ENCODE results near the gene ZNF597. TPM values are rescaled to one million over a fixed set of nuclear protein-coding genes. Genes with fewer than 3 reads are reported as not detected.

The ZNF597 gene
- total and polyA plus RNA-seq, 7 donors: 0.63 to 1.7 (median 1.1) TPM

- H3K36me3 ChIP-seq (ENCODE audit: insufficient read depth in 1 of 2, low read depth in 1 of 2): peaks cover 26 to 80% of the 10 kb centered on the region in 2 donors
- intact Hi-C loops (cut with DNase I): no loop called here
- ATAC-seq (no peak), DNase-seq (no peak)
- no peaks in the 10 kb centered on the region for H3K9me3 ChIP-seq
- no peak overlapping the region for H3K27ac ChIP-seq
- H3K4me3 ChIP-seq: no peak overlapping the region
- WGBS, 3 donors: 76 to 85% (median 81%) methylated on average over 30 of the region's 30 CpGs
- TF ChIP-seq CTCF (IDR thresholded peaks at IDR 0.05): no peak
- H3K4me1 ChIP-seq: peaks cover 6% of the 10 kb centered on the region
- H3K27me3 ChIP-seq (ENCODE audit: insufficient read depth in 3 of 3, low read length in 2 of 3): no peaks in the 10 kb centered on the region
Observed at GRCh38 chr16:3484318-3485096, 41.2 kb upstream of the ZNF597 start.

- DNase-seq (no peak), ATAC-seq (no peak)
- intact Hi-C loops (cut with DNase I): no loop called here
Observed at GRCh38 chr16:3482659-3483241, 39.4 kb upstream of the ZNF597 start.

GRCh38 chr16:3481696-3482658 lies 38.7 kb upstream of the ZNF597 start:
- no peak overlapping the region for H3K27ac ChIP-seq
- WGBS, 3 donors: 91 to 95% (median 94%) methylated on average over 28 to 32 of the region's 32 CpGs
- DNase-seq (no peak), ATAC-seq (no peak)
- H3K9me3 ChIP-seq: no peaks in the 10 kb centered on the region
- intact Hi-C loops (cut with DNase I): no loop called here
- no peak overlapping the region for H3K4me3 ChIP-seq
- no peak for TF ChIP-seq CTCF (IDR thresholded peaks at IDR 0.05)
- H3K27me3 ChIP-seq (ENCODE audit: insufficient read depth in 3 of 3, low read length in 2 of 3): no peaks in the 10 kb centered on the region
- H3K4me1 ChIP-seq: peaks cover 6% of the 10 kb centered on the region
- peaks cover 26 to 75% of the 10 kb centered on the region in 2 donors for H3K36me3 ChIP-seq (ENCODE audit: insufficient read depth in 1 of 2, low read depth in 1 of 2)

More at GRCh38 chr16:3482659-3483241, 39.4 kb upstream of the ZNF597 start:
- H3K9me3 ChIP-seq: no peaks in the 10 kb centered on the region
- no peak overlapping the region for H3K4me3 ChIP-seq
- H3K27me3 ChIP-seq (ENCODE audit: insufficient read depth in 3 of 3, low read length in 2 of 3): no peaks in the 10 kb centered on the region
- H3K4me1 ChIP-seq: peaks cover 6% of the 10 kb centered on the region
- peaks cover 26 to 82% of the 10 kb centered on the region in 2 donors for H3K36me3 ChIP-seq (ENCODE audit: insufficient read depth in 1 of 2, low read depth in 1 of 2)
- WGBS, 3 donors: 90 to 94% (median 91%) methylated on average over 18 of the region's 18 CpGs
- H3K27ac ChIP-seq: no peak overlapping the region
- no peak for TF ChIP-seq CTCF (IDR thresholded peaks at IDR 0.05)

- Histone ChIP-seq H3K27me3 (ENCODE audit: insufficient read depth in 3 of 3, low read length in 2 of 3) (no peaks in the 10 kb centered on the region), H3K9me3 (no peaks in the 10 kb centered on the region), H3K4me3 (no peak overlapping the region), H3K36me3 (ENCODE audit: insufficient read depth in 1 of 2, low read depth in 1 of 2) (peaks cover 26 to 71% of the 10 kb centered on the region in 2 donors), H3K4me1 (peaks cover 10% of the 10 kb centered on the region), H3K27ac (peak overlapping the region; percentile 10)
- WGBS, 3 donors: 40 to 60% (median 45%) methylated on average over 18 of the region's 18 CpGs
- no peak for TF ChIP-seq CTCF (IDR thresholded peaks at IDR 0.05)
- intact Hi-C loops (cut with DNase I): no loop called here
- DNase-seq (no peak), ATAC-seq (peak; percentile 35 to 77 (median 62))
Observed at GRCh38 chr16:3480901-3481695, 37.8 kb upstream of the ZNF597 start.
